Measurements from ENCODE around the gene CEP70.

- no peak for TF ChIP-seq PKNOX1 (IDR thresholded peaks at IDR 0.05)
- TF ChIP-seq NFRKB (IDR thresholded peaks at IDR 0.05): no peak
- no peak for TF ChIP-seq SP1 (IDR thresholded peaks at IDR 0.05)
Observed at GRCh38 chr3:138513090-138513843, 80.8 kb downstream of the CEP70 start.
